Upper lobe of left lung (tissue), 6 donors: ENCODE results near the gene CFAP97D2. TPM values are rescaled to one million over a fixed set of nuclear protein-coding genes. Genes with fewer than 3 reads are reported as not detected.

ENCODE experiments used
- ATAC-seq, 2 donors: fragments of 200-7000 bp; cut with Tn5 transposase; one replicate each; pipeline ENCODE4 v1.9.1; 2022; ENCODE audit warnings: mild to moderate bottlenecking in 2 of 2, moderate library complexity in 2 of 2; ENCODE audit not compliant: low FRiP score in 2 of 2
- DNase-seq, 2 donors: peaks; one replicate each; pipeline ENCODE4 v3.0.0-alpha.2; 2019 to 2020
- H3K27ac ChIP-seq, 4 donors: fragments of 200-600 bp; sonication (generic); one replicate each; pipeline ENCODE4 v1.5.1; 2016 to 2019
- H3K27me3 ChIP-seq, 4 donors: fragments of 200-600 bp; sonication (generic); one replicate each; pipeline ENCODE4 v1.5.1; 2017 to 2019
- H3K36me3 ChIP-seq, 4 donors: fragments of 200-600 bp; sonication (generic); one replicate each; pipeline ENCODE4 v1.5.1; 2016 to 2019
- H3K4me1 ChIP-seq, 4 donors: fragments of 200-600 bp; sonication (generic); one replicate each; pipeline ENCODE4 v1.5.1; 2018 to 2019
- H3K4me3 ChIP-seq, 4 donors: fragments of 200-600 bp; sonication (generic); one replicate each; pipeline ENCODE4 v1.5.1; 2017 to 2019; ENCODE audit warnings: mild to moderate bottlenecking in 2 of 4, moderate library complexity in 1 of 4
- H3K9me3 ChIP-seq, 4 donors: fragments of 200-600 bp; sonication (generic); one replicate each; pipeline ENCODE4 v1.5.1; 2018 to 2019
- CTCF ChIP-seq, 6 experiments: fragments of 450-650 bp in 4 of 6; fragments of 200-600 bp in 2 of 6; sonication (generic) in 2 of 6; IDR thresholded peaks; one replicate each; pipeline ENCODE4 v1.5.1; 2016 to 2019; ENCODE audit warnings: antibody characterized with exemption in 6 of 6
- EP300 ChIP-seq, 4 donors: sonication (generic); formaldehyde crosslinking; IDR thresholded peaks; one replicate each; pipeline ENCODE4 v1.5.1; 2017; ENCODE audit warnings: antibody characterized with exemption in 4 of 4, control low read depth in 2 of 4
- POLR2A ChIP-seq, 4 donors: fragments of 450-650 bp; IDR thresholded peaks; one replicate each; pipeline ENCODE4 v1.5.1; 2016 to 2017; ENCODE audit warnings: antibody characterized with exemption in 4 of 4, mild to moderate bottlenecking in 2 of 4
- POLR2AphosphoS5 ChIP-seq, 2 donors: sonication (generic); formaldehyde crosslinking; IDR thresholded peaks; one replicate each; pipeline ENCODE4 v1.5.1; 2017; ENCODE audit warnings: antibody characterized with exemption in 2 of 2
- WGBS, 2 donors: methylation state at CpG; one replicate each; pipeline ENCODE4 v1.1.5; 2017 to 2018; 5-methylcytosine and 5-hydroxymethylcytosine counted together
- total RNA-seq, 6 donors: library from RNA; depleted of rRNA in 4 of 6; stranded (reverse); fragments of >200 nt in 4 of 6; gene quantifications; one replicate each; pipeline versions ENCODE4 v1.1.0 to v1.2.1, GENCODE V29; 2016 to 2021
- donor health status: DM: no; HTN: no; CAD: no; lungs with moderate emphysema.
- donor health status: DM: no; HTN: yes; CAD: no; lungs with severe emphysema.

Gene CFAP97D2
- total RNA-seq, 6 donors from 2014 or later = 0.67 to 3.6 (median 0.76) TPM; not detected in 3

GRCh38 chr13:114162533-114162922 is 16.5 kb upstream of the CFAP97D2 start:
- ATAC-seq (no peak), DNase-seq (no peak)
- Histone ChIP-seq H3K36me3 (no peaks in the 10 kb centered on the region), H3K4me3 (peak overlapping the region in 2 of 4 donors; percentile 22 to 30), H3K9me3 (no peaks in the 10 kb centered on the region), H3K27ac (peak overlapping the region in 2 of 4 donors; percentile 28 to 55), H3K4me1 (peaks cover 15 to 31% (median 28%) of the 10 kb centered on the region in 4 donors), H3K27me3 (no peaks in the 10 kb centered on the region)
- TF ChIP-seq POLR2AphosphoS5 (IDR thresholded peaks at IDR 0.05) (no peak), POLR2A (IDR thresholded peaks at IDR 0.05) (no peak), EP300 (IDR thresholded peaks at IDR 0.05) (no peak), CTCF (IDR thresholded peaks at IDR 0.05) (no peak)
- WGBS, 2 donors = 74 to 84% methylated on average over 16 of the region's 16 CpGs

GRCh38 chr13:114164053-114164452 is 15.0 kb upstream of the CFAP97D2 start:
- WGBS, 2 donors = 79 to 82% methylated on average over 12 to 14 of the region's 14 CpGs

GRCh38 chr13:114164681-114165429 is 14.2 kb upstream of the CFAP97D2 start:
- Histone ChIP-seq H3K27ac (no peak overlapping the region), H3K4me1 (peaks cover 15 to 31% (median 28%) of the 10 kb centered on the region in 4 donors), H3K27me3 (no peaks in the 10 kb centered on the region), H3K9me3 (no peaks in the 10 kb centered on the region), H3K36me3 (no peaks in the 10 kb centered on the region), H3K4me3 (no peak overlapping the region)
- 88% methylated on average over 22 to 26 of the region's 26 CpGs for WGBS, 2 donors
- no peak for ATAC-seq
- DNase-seq = peak in 1 of 2 donors; percentile 59
- TF ChIP-seq EP300 (IDR thresholded peaks at IDR 0.05) (no peak), POLR2A (IDR thresholded peaks at IDR 0.05) (no peak), POLR2AphosphoS5 (IDR thresholded peaks at IDR 0.05) (no peak), CTCF (IDR thresholded peaks at IDR 0.05) (no peak)

More at GRCh38 chr13:114164053-114164452, 15.0 kb upstream of the CFAP97D2 start:
- DNase-seq = peak in 1 of 2 donors; percentile 48
- no peaks in the 10 kb centered on the region for H3K27me3 ChIP-seq
- H3K27ac ChIP-seq = no peak overlapping the region
- H3K36me3 ChIP-seq = no peaks in the 10 kb centered on the region
- peak in 1 of 2 donors; percentile 52 for ATAC-seq
- no peaks in the 10 kb centered on the region for H3K9me3 ChIP-seq
- TF ChIP-seq CTCF (IDR thresholded peaks at IDR 0.05) (no peak), EP300 (IDR thresholded peaks at IDR 0.05) (no peak), POLR2A (IDR thresholded peaks at IDR 0.05) (no peak), POLR2AphosphoS5 (IDR thresholded peaks at IDR 0.05) (no peak)
- H3K4me3 ChIP-seq = no peak overlapping the region
- H3K4me1 ChIP-seq = peaks cover 15 to 31% (median 28%) of the 10 kb centered on the region in 4 donors

- H3K36me3 ChIP-seq = no peaks in the 10 kb centered on the region
- no peak for TF ChIP-seq POLR2A (IDR thresholded peaks at IDR 0.05)
- peak in 1 of 4 donors; percentile 57 for TF ChIP-seq EP300 (IDR thresholded peaks at IDR 0.05)
- peak in 1 of 2 donors; percentile 17 for TF ChIP-seq POLR2AphosphoS5 (IDR thresholded peaks at IDR 0.05)
- no peak for TF ChIP-seq CTCF (IDR thresholded peaks at IDR 0.05)
- H3K9me3 ChIP-seq = no peaks in the 10 kb centered on the region
- peaks cover 12 to 27% (median 25%) of the 10 kb centered on the region in 4 donors for H3K4me1 ChIP-seq
- peak overlapping the region in 1 of 4 donors; percentile 12 for H3K27ac ChIP-seq
- 41 to 44% methylated on average over 13 to 16 of the region's 20 CpGs for WGBS, 2 donors
- H3K4me3 ChIP-seq = no peak overlapping the region
- DNase-seq (no peak), ATAC-seq (no peak)
- H3K27me3 ChIP-seq = no peaks in the 10 kb centered on the region
Observed at GRCh38 chr13:114166381-114167131, 12.5 kb upstream of the CFAP97D2 start.
